ENCODE results near the gene NACC2. TPM values are rescaled to one million over a fixed set of nuclear protein-coding genes. Genes with fewer than 3 reads are reported as not detected.

NACC2 gene
- total and polyA plus RNA-seq, 9 of the 15 experiments (the other 6 are each of a cell fraction or from before 2014, with no cell fraction given), result 0.70 to 25.1 (median 5.6) TPM

- ChIA-PET POLR2A (interaction anchor here (0.6 kb wide), 2 partner anchors 298 to 571 kb away, joined by 3 to 4 read pairs; no protein-coding TSS in a partner anchor), CTCF (ENCODE audit: low intra/inter-chr PET ratio) (interaction anchor here (0.9 kb wide), 1 partner anchor 152 kb away, joined by 4 read pairs; no protein-coding TSS in a partner anchor)
- ATAC-seq, result no peak
- H3K4me1 ChIP-seq (replicated peaks in 1 of 2; ENCODE audit: control insufficient read depth in 2 of 2, insufficient read depth in 2 of 2, low read length in 2 of 2), result peaks cover 8 to 57% of the 10 kb centered on the region in 2 experiments
- FAIRE-seq, result no peak
- no peaks in the 10 kb centered on the region for H3K9me3 ChIP-seq (replicated peaks; ENCODE audit: control insufficient read depth, insufficient read depth, low read depth, low read length)
- WGBS (ENCODE audit: insufficient coverage, low coverage, missing lambda C conversion rate), result 34% methylated on average over 24 of the region's 31 CpGs
- H3K9ac ChIP-seq (ENCODE audit: insufficient read depth in 1 of 2, low read depth in 2 of 2, low read length in 2 of 2), result 0 out of 4 replicates have a peak overlapping the region, but pooled peaks of 1 of the 2 experiments have one; percentile 26
- BruUV-seq (replicated peaks), result no TSS peak
- H3K36me3 ChIP-seq (ENCODE audit: control insufficient read depth, insufficient read depth, low read length), result no peaks in the 10 kb centered on the region
- DNase-seq (ENCODE audit: extremely low read depth in 1 of 4, low spot score in 3 of 4), result no peak
- H3K4me2 ChIP-seq (ENCODE audit: insufficient read depth, low read length), result no peak overlapping the region
- H4K20me1 ChIP-seq (replicated peaks; ENCODE audit: control insufficient read depth, insufficient read depth, low read length), result peaks cover 13% of the 10 kb centered on the region; the same call in 1 of the 2 replicates
- no peak overlapping the region for H3K27ac ChIP-seq (ENCODE audit: extremely low read depth, low read depth, low read length)
- no peak overlapping the region for H2AFZ ChIP-seq (ENCODE audit: low read depth, low read length)
- H3K27me3 ChIP-seq (ENCODE audit: control insufficient read depth in 2 of 2, insufficient read depth in 2 of 2, low read length in 2 of 2), result peaks cover 51 to 83% of the 10 kb centered on the region in 2 experiments
- H3K9me1 ChIP-seq (ENCODE audit: control insufficient read depth, insufficient read depth, low read length), result no peaks in the 10 kb centered on the region
- no peaks in the 10 kb centered on the region for H3K79me2 ChIP-seq (ENCODE audit: control insufficient read depth, insufficient read depth, low read length)
- intact Hi-C loops (cut with micrococcal nuclease), result no loop called here
- in situ Hi-C loops (cut with MboI), result no loop called here
- no peak overlapping the region for H3K4me3 ChIP-seq
- TF ChIP-seq HINFP (tag; conservative IDR thresholded peaks at IDR 0.05; ENCODE audit: low read depth) (no peak), ZFP30 (CRISPR knock-in tag; IDR thresholded peaks at IDR 0.05; ENCODE audit: borderline replicate concordance) (no peak), RB1 (IDR thresholded peaks at IDR 0.05; ENCODE audit: low read depth) (no peak), TEAD2 (tag; IDR thresholded peaks at IDR 0.05) (no peak), POLR3G (IDR thresholded peaks at IDR 0.05; ENCODE audit: extremely low read depth, insufficient read length, insufficient replicate concordance) (no peak), POLR3A (IDR thresholded peaks at IDR 0.05; ENCODE audit: borderline replicate concordance, extremely low read depth, insufficient read depth, insufficient read length) (no peak), HCFC1 (IDR thresholded peaks at IDR 0.05; ENCODE audit: low read depth, low read length) (no peak), ZBTB49 (CRISPR knock-in tag; IDR thresholded peaks at IDR 0.05; ENCODE audit: borderline replicate concordance) (no peak), NFIC (IDR thresholded peaks at IDR 0.05) (no peak), HDAC2 (IDR thresholded peaks at IDR 0.05) (no peak)
Observed at GRCh38 chr9:136131629-136132511, 36.8 kb upstream of the NACC2 start.

Data from K562 (cell line).